Nucleus accumbens (tissue), 56 donors: Measurements from ENCODE around the gene GIMAP1.
"Not testable (repeated sequence)": the region's sequence is repeated elsewhere in the genome, so short reads cannot be mapped to it uniquely, and the experiment has no call there.

Experiments
- DNase-seq, 56 donors: peaks; one replicate each; lab custom pipeline; 2025; lab: John Stamatoyannopoulos, UW

Gene GIMAP1

DNA sequence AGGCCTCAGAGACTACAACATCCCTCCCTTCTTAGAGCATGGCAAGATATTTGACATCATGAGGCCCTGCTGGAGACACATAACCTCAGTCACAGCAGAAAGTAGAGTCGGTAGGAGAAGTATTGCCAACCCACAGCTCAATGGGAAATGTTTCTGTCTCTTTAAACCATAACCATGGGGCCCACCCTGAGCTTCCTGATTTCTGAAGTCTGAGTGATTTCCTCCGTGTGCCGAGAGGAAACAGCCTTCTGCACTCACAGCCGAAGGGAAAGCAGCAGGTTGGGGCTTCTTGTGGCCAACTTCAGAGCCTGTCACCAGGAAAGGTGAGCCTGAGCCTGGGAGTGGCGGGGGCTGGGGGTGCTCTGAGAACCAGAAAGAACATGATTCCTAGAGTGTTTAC is at the start of gene GIMAP1:
TSS of gene GIMAP1 (plus strand) at position 246 of the 400 bp plus-strand sequence. CDS start 2,435 bp downstream, outside the sequence.
- DNase-seq: peak in 1 of 56 donors; percentile 17

DNA sequence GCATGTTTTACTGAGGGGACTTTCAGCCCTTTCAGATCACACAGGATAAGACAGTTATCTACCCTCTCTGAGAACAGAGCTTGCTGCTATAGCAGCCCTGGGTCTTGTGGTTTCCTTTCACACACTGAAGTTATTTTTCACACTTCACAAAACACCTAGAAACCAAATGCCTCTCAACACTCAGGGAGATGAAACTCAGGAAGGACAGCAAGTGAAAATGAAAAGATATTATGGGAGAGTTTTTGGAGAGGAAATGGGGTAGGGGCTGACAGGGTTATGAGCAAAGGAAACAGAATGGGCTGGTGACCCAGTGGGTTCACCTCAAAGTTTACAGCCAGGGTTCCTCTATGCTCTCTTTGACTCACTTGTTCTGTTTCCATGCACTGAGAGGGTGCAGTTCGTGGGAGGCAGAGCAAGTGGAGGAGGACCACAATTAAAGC is 47.9 kb upstream of the GIMAP1 start:
- no peak for DNase-seq

- DNase-seq: no peak
Measured at GRCh38 chr7:150668977-150669376, 47.4 kb upstream of the GIMAP1 start.

DNA sequence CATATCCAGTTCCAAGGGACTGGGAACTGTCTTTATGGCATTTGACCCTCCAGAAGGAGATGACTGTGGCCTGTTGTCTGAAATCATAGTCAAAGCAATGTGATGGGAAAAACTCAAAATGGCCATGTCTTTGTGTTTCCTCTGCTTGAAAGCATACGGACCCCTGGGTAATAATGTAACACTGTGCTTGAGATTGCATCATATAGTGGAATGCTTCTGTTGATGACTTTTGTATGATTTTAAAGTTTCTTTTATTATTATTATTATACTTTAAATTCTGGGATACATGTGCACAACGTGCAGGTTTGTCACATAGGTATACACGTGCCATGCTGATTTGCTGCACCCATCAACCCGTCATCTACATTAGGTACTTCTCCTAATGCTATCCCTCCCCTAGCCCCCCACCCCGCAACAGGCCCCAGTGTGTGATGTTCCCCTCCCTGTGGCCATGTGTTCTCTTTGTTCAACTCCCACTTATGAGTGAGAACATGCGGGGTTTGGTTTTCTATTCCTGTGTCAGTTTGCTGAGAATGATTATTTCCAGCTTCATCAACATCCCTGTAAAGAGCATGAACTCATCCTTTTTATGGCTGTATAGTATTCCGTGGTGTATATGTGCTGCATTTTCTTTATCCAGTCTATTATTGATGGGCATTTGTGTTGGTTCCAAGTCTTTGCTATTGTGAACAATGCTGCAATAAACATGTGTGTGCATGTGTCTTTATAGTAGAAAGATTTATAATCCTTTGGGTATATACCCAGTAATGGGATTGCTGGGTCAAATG is 44.4 kb upstream of the GIMAP1 start:
- DNase-seq: not testable (repeated sequence)

DNA sequence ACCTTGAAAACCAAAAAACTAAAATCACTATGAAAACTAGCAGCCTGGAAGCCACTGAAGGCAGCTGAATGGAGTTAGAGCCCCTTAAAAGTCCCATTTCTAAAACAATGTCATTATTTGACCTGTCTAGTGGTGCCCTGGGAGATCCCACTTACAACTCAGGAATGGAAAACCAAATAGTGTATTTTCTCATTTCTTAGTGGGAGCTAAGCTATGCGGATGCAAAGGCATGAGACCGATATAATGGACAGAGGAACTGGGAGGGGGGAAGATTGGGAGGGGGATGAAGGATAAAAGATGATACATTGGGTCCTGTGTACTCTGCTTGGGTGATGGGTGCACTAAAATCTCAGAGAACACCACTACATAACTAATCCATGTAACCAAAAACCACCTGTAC is 40.7 kb upstream of the GIMAP1 start:
- DNase-seq: no peak

DNA sequence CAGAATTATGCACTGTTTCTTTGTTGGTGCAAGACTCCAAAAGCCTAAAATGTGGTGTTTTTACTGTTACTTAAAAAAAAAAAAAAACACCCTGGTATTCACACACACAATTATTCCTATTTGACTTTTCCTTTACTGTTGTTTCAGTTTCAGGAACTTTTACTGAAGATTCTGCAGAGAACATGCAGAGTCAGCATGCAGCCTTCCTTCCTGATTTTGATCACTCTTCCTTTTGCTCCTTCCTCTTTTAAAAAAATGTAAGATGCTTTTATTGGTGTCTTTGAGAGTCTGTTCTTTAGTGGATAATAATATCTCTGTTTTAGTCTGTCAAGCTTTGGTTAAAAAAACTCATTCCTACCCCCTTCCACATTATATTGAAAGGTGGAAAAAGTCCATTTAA is 40.1 kb upstream of the GIMAP1 start:
- DNase-seq: not testable (repeated sequence)

GRCh38 chr7:150676854-150677253 is 39.6 kb upstream of the GIMAP1 start:
- not testable (repeated sequence) for DNase-seq

GRCh38 chr7:150678601-150679000 is 37.8 kb upstream of the GIMAP1 start:
- DNase-seq: not testable (repeated sequence)

DNA sequence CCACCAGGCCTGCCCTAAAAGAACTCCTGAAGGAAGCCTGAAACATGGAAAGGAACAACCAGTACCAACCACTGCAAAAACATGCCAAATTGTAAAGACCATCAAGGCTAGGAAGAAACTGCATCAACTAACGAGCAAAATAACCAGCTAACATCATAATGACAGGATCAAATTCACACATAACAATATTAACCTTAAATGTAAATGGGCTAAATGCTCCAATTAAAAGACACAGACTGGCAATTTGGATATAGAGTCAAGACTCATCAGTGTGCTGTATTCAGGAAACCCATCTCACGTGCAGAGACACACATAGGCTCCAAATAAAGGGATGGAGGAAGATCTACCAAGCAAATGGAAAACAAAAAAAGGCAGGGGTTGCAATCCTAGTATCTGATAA is 36.0 kb upstream of the GIMAP1 start:
- DNase-seq: not testable (repeated sequence)

GRCh38 chr7:150685219-150686029 is 31.0 kb upstream of the GIMAP1 start, which contains the start of gene GIMAP2:
GIMAP2 (plus strand) TSS chr7:150685706; CDS start chr7:150687060, 1,354 bp downstream.
- DNase-seq: no peak

GRCh38 chr7:150686030-150686631 is 30.3 kb upstream of the GIMAP1 start:
- no peak for DNase-seq

- no peak for DNase-seq
Measured at GRCh38 chr7:150688630-150689029, 27.8 kb upstream of the GIMAP1 start.

- DNase-seq: no peak
Measured at GRCh38 chr7:150695654-150696053, 20.8 kb upstream of the GIMAP1 start.

GRCh38 chr7:150703209-150703608 is 13.2 kb upstream of the GIMAP1 start:
- DNase-seq: no peak

DNA sequence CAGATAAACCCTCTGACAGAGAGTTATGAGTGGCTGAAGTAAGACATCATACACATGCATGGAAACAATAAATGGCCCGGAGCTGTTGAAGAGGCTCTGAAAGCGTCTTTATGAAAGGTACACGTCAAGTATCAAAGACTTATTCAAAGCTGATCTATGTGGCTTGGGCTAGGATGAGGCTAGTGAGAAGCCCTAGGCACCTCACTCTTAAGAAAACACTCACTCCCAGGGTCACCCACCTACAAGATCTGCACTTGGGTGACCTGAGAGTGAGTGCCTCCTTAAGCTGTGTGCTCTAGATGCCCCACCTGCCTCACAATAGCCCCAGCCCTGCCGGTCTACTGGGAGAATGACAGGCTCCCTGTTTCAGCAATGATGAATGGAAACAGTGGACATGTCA is 1.1 kb upstream of the GIMAP1 start:
- DNase-seq: no peak

GRCh38 chr7:150715738-150716137 is 675 bp upstream of the GIMAP1 start:
- DNase-seq: no peak

DNA sequence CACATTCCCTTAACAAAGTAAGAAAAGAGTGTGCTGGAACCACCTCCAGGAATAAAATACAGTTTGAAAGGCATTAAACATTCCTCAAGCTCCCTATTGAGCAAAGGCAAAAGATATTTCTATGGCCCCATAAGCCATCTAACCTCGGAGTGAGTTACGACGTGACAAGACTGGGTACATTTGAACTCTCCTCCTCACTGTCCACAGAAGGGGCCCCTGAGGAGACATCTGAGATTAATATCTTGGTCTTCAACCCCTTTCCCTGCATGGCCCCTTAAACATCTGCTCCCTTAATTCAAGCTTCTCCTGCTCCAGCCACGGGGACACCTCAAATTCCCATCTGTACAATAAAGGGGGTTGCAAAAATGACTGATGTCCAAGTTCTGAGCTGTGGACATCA is 526 bp downstream of the GIMAP1 start:
- no peak for DNase-seq

DNA sequence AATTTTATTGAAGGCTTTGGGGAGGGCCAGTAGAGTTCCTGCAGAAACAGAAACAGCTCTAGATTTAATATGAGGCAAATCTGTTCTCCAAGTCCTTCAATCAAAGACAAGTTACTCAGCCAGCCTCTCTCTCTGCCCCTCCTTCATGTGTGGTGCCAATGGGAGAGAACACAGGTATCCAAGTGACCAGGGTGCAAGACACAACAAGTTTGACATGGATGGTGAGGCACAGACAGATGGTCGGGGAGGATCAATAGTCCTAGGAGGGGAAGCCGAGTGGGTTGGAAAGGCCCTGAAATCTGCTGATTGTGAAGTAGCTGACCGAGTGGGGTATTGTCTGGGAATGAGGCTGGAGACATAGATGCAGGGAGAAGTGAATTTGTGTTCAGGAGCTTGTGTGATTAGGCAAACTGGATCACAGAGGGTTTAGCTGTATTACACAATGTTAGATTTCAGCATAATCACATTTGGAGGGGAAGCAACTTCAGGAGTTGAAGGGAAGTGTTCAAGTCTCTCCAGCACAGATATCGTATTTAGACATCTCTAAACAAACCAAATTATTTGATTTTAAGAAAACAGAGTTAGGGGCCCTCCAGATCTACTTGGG is 1.5 kb downstream of the GIMAP1 start:
- DNase-seq: no peak

DNA sequence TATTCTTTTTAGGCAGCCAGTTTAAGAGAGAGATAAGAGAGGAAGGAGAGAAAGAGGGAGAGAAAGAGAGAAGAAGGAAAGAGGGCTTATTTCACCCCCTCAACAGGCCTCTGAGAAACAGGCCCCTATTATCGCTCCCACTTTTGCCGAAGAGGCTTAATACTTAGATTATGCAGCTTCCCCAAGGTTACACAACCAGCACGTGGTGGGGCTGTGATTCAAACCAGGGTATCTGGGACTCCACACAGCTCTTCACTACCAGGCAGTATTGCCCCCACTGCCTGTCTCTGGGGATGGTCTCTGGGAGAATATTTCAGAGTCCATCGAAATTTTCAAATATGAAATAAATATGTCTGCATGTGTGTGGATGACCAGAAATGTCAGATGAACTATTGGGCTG is 3.0 kb downstream of the GIMAP1 start:
- DNase-seq: no peak
